H1 (cell line): ENCODE results near the gene NOTUM. TPM values are rescaled to one million over a fixed set of nuclear protein-coding genes. Genes with fewer than 3 reads are reported as not detected.

Experiments used
- CTCF ChIA-PET: fragments of 300-600 bp; sonication (Branson Sonifier 250); formaldehyde crosslinking; loops from one replicate; lab custom pipeline; 2021; ENCODE audit not compliant: partially characterized antibody; lab: Charles Lee
- POLR2A ChIA-PET: fragments of 300-600 bp; sonication (Branson Sonifier 250); formaldehyde crosslinking; loops from one replicate; lab custom pipeline; 2021; ENCODE audit warnings: inconsistent platforms; ENCODE audit not compliant: partially characterized antibody; lab: Charles Lee
- DNase-seq, 2 experiments: peaks; one replicate each; pipeline versions ENCODE4 v3.0.0 to v3.0.0-alpha.2; 2010 to 2022; ENCODE audit warnings: low spot score in 2 of 2, low read depth in 1 of 2, mixed read lengths in 1 of 2
- FAIRE-seq: peaks from 2 replicates; lab custom pipeline; 2011; peaks lifted over from hg19 to GRCh38; lab: Jason Lieb, UNC
- H2AFZ ChIP-seq: 2 replicates; pipeline ENCODE4 v1.8.1; 2012; ENCODE audit warnings: low read length, inconsistent platforms
- H2AK5ac ChIP-seq: 2 replicates; pipeline ENCODE4 v1.6.1; 2013; ENCODE audit warnings: low read depth, low read length
- H2BK120ac ChIP-seq: replicated peaks from 2 replicates; pipeline ENCODE3; 2013; ENCODE audit warnings: low read depth, low read length, inconsistent platforms
- H2BK12ac ChIP-seq: 2 replicates; pipeline ENCODE4 v1.6.1; 2013; ENCODE audit warnings: low read depth, low read length
- H2BK15ac ChIP-seq: 2 replicates; pipeline ENCODE4 v1.6.1; 2013; ENCODE audit warnings: low read length
- H2BK20ac ChIP-seq: 2 replicates; pipeline ENCODE4 v1.6.1; 2013; ENCODE audit warnings: low read length
- H2BK5ac ChIP-seq: 2 replicates; pipeline ENCODE4 v1.6.1; 2013; ENCODE audit warnings: low read depth, low read length
- H3K14ac ChIP-seq: 2 replicates; pipeline ENCODE4 v1.6.1; 2013; ENCODE audit warnings: inconsistent platforms; ENCODE audit not compliant: insufficient read length
- H3K18ac ChIP-seq: 2 replicates; pipeline ENCODE4 v1.6.1; 2013; ENCODE audit warnings: low read length; ENCODE audit errors: extremely low read depth
- H3K23ac ChIP-seq: 2 replicates; pipeline ENCODE4 v1.6.1; 2013; ENCODE audit warnings: inconsistent platforms; ENCODE audit not compliant: insufficient read length
- H3K23me2 ChIP-seq: 2 replicates; pipeline ENCODE4 v1.6.1; 2013; ENCODE audit warnings: low read depth, low read length
- H3K27ac ChIP-seq: 2 replicates; pipeline ENCODE4 v1.6.1; 2011; ENCODE audit warnings: low read depth, low read length, inconsistent platforms
- H3K27me3 ChIP-seq, 4 experiments: replicated peaks in 1 of 4; 1 replicate in 1 of 4; 2 replicates in 3 of 4; pipeline versions ENCODE4 v1.6.1 to v1.8.1; 2011 to 2013; ENCODE audit warnings: low read length in 3 of 4, mild to moderate bottlenecking in 3 of 4, inconsistent platforms in 2 of 4, mixed read lengths in 2 of 4, moderate library complexity in 1 of 4; ENCODE audit not compliant: control insufficient read depth in 3 of 4, insufficient read depth in 3 of 4; ENCODE audit errors: extremely low read depth in 1 of 4
- H3K36me3 ChIP-seq, 4 experiments: 2 replicates each; pipeline versions ENCODE4 v1.6.1 to v1.8.1; 2011 to 2013; ENCODE audit warnings: mild to moderate bottlenecking in 4 of 4, low read length in 3 of 4, moderate library complexity in 2 of 4, control low read depth in 1 of 4, inconsistent platforms in 1 of 4; ENCODE audit not compliant: insufficient read depth in 4 of 4, control insufficient read depth in 2 of 4
- H3K4ac ChIP-seq: replicated peaks from 2 replicates; pipeline ENCODE3; 2013; ENCODE audit warnings: low read length, low read depth, mixed read lengths, inconsistent platforms; ENCODE audit not compliant: insufficient read length
- H3K4me1 ChIP-seq, 4 experiments: replicated peaks in 1 of 4; 1 replicate in 1 of 4; 2 replicates in 3 of 4; pipeline versions ENCODE4 v1.6.1 to v1.8.1; 2011 to 2013; ENCODE audit warnings: low read length in 3 of 4, inconsistent platforms in 2 of 4, mixed read lengths in 1 of 4; ENCODE audit not compliant: insufficient read depth in 4 of 4, control insufficient read depth in 3 of 4
- H3K4me2 ChIP-seq, 2 experiments: 2 replicates each; pipeline versions ENCODE4 v1.6.1 to v1.8.1; 2011 to 2013; ENCODE audit warnings: low read depth in 2 of 2, low read length in 2 of 2, control low read depth in 1 of 2, inconsistent platforms in 1 of 2, mild to moderate bottlenecking in 1 of 2; ENCODE audit not compliant: insufficient read depth in 1 of 2
- H3K4me3 ChIP-seq, 4 experiments: fragments of 200-600, 300-600 bp in 1 of 4; sonication (generic), shearing (Covaris generic), sonication (Bioruptor Twin) in 1 of 4; 2 replicates each; pipeline versions ENCODE4 v1.5.1 to v1.8.1; 2011 to 2016; ENCODE audit warnings: low read length in 4 of 4, low read depth in 3 of 4, control low read depth in 2 of 4, inconsistent platforms in 2 of 4, mild to moderate bottlenecking in 2 of 4, mixed read lengths in 1 of 4, moderate library complexity in 1 of 4; ENCODE audit not compliant: insufficient read depth in 2 of 4; ENCODE audit errors: extremely low read depth in 1 of 4
- H3K56ac ChIP-seq: replicated peaks from 2 replicates; pipeline ENCODE3; 2013; ENCODE audit warnings: low read depth, mild to moderate bottlenecking, mixed read lengths, low read length, inconsistent platforms; ENCODE audit not compliant: insufficient read length
- H3K79me1 ChIP-seq: 2 replicates; pipeline ENCODE4 v1.6.1; 2013; ENCODE audit warnings: low read depth, low read length, control low read depth
- H3K79me2 ChIP-seq, 2 experiments: 2 replicates each; pipeline versions ENCODE4 v1.6.1 to v1.8.1; 2012 to 2013; ENCODE audit warnings: low read length in 2 of 2, mild to moderate bottlenecking in 2 of 2, inconsistent platforms in 1 of 2; ENCODE audit not compliant: insufficient read depth in 2 of 2, control insufficient read depth in 1 of 2
- H3K9ac ChIP-seq, 4 experiments: replicated peaks in 1 of 4; 1 replicate in 1 of 4; 2 replicates in 3 of 4; pipeline versions ENCODE4 v1.6.1 to v1.8.1; 2011 to 2013; ENCODE audit warnings: low read depth in 3 of 4, low read length in 3 of 4, control low read depth in 2 of 4, mild to moderate bottlenecking in 2 of 4, moderate library complexity in 2 of 4, inconsistent platforms in 1 of 4; ENCODE audit errors: extremely low read depth in 1 of 4
- H3K9me3 ChIP-seq, 2 experiments: 2 replicates each; pipeline versions ENCODE4 v1.6.1 to v1.8.1; 2012 to 2013; ENCODE audit warnings: mild to moderate bottlenecking in 2 of 2, moderate library complexity in 2 of 2, control low read depth in 1 of 2, inconsistent platforms in 1 of 2, low read depth in 1 of 2, low read length in 1 of 2, mixed read lengths in 1 of 2; ENCODE audit not compliant: insufficient read depth in 2 of 2
- H4K20me1 ChIP-seq, 2 experiments: replicated peaks in 1 of 2; 2 replicates each; pipeline versions ENCODE3 to v1.8.1; 2011 to 2013; ENCODE audit warnings: inconsistent platforms in 2 of 2, low read length in 2 of 2, mild to moderate bottlenecking in 1 of 2; ENCODE audit not compliant: insufficient read depth in 2 of 2, control insufficient read depth in 1 of 2
- H4K5ac ChIP-seq: 2 replicates; pipeline ENCODE4 v1.6.1; 2013; ENCODE audit warnings: low read length, low read depth, mixed read lengths, inconsistent platforms; ENCODE audit not compliant: insufficient read length
- H4K8ac ChIP-seq: 2 replicates; pipeline ENCODE4 v1.8.0; 2013; ENCODE audit warnings: mild to moderate bottlenecking, moderate library complexity, low read length, inconsistent platforms; ENCODE audit not compliant: insufficient read depth; ENCODE audit errors: extremely low read depth
- H4K91ac ChIP-seq: replicated peaks from 2 replicates; pipeline ENCODE3; 2013; ENCODE audit warnings: low read length, mixed read lengths, inconsistent platforms; ENCODE audit not compliant: insufficient read length
- BRCA1 ChIP-seq: IDR thresholded peaks from 2 replicates; pipeline ENCODE4 v1.6.1; 2012; ENCODE audit warnings: low read depth, low read length, improper control_type of control experiment
- CHD1 ChIP-seq: IDR thresholded peaks from 2 replicates; pipeline ENCODE4 v1.6.1; 2012; ENCODE audit warnings: low read depth, low read length, improper control_type of control experiment
- E2F6 ChIP-seq: IDR thresholded peaks from 2 replicates; pipeline ENCODE4 v1.6.1; 2012; ENCODE audit warnings: inconsistent platforms
- JUN ChIP-seq: IDR thresholded peaks from 2 replicates; pipeline ENCODE4 v1.6.1; 2011; ENCODE audit warnings: low read depth, mild to moderate bottlenecking, improper control_type of control experiment, low read length
- RNF2 ChIP-seq: fragments of 200-900, 300-1000 bp; sonication (generic); IDR thresholded peaks from 2 replicates; pipeline ENCODE4 v1.7.1; 2016; ENCODE audit warnings: borderline replicate concordance, low read depth, mild to moderate bottlenecking, antibody characterized with exemption, low read length; ENCODE audit not compliant: poor library complexity, severe bottlenecking; ENCODE audit errors: missing control alignments
- SP1 ChIP-seq: IDR thresholded peaks from 2 replicates; pipeline ENCODE4 v1.6.1; 2011; ENCODE audit warnings: low read depth, low read length
- SP2 ChIP-seq: IDR thresholded peaks from 2 replicates; pipeline ENCODE4 v1.6.1; 2012; ENCODE audit warnings: mild to moderate bottlenecking, low read length, inconsistent platforms
- SRF ChIP-seq: IDR thresholded peaks from 2 replicates; pipeline ENCODE4 v1.6.1; 2011; ENCODE audit warnings: mild to moderate bottlenecking, low read depth, low read length, moderate library complexity
- TBP ChIP-seq: IDR thresholded peaks from 2 replicates; pipeline ENCODE4 v1.6.1; 2011; ENCODE audit warnings: low read depth, low read length, improper control_type of control experiment
- WGBS, 2 experiments: shearing (Covaris generic) in 1 of 2; methylation state at CpG; one replicate each; pipeline versions ENCODE4 v1.1.6 to v1.1.7; 2013 to 2015; ENCODE audit warnings: low lambda C conversion rate in 2 of 2, mixed read lengths in 2 of 2, inconsistent platforms in 1 of 2, low coverage in 1 of 2, missing lambda C conversion rate in 1 of 2; ENCODE audit not compliant: insufficient replicate concordance in 2 of 2, insufficient coverage in 1 of 2, insufficient read length in 1 of 2; ENCODE audit errors: extremely low coverage in 1 of 2, missing lambda C conversion rate in 1 of 2; 5-methylcytosine and 5-hydroxymethylcytosine counted together
- polyA plus RNA-seq, 7 experiments: library from polyadenylated mRNA; depleted of rRNA in 3 of 7; stranded (reverse) in 5 of 7; unstranded in 2 of 7; fragments of >200 nt in 5 of 7; fragments of 200-250 nt in 2 of 7; gene quantifications; 1 replicate in 5 of 7; 2 replicates in 1 of 7; 4 replicates in 1 of 7; pipeline versions ENCODE4 v1.2.1 to v1.2.3, GENCODE V29; 2011 to 2013; ENCODE audit warnings: missing spikeins in 2 of 7, mixed read lengths in 2 of 7
- total RNA-seq: library from RNA; stranded (reverse); fragmentation: NEBNext Ultra II Directional; extraction: Animal tissue kit (Norgen Biotek cat#: 25700); gene quantifications from 2 replicates; pipeline ENCODE4 v1.2.1, GENCODE V29; 2021
- TF ChIP-seq, protein P1 (sequence below): IDR thresholded peaks from 2 replicates; pipeline ENCODE4 v1.6.1; 2011; ENCODE audit warnings: low read depth, mild to moderate bottlenecking, low read length; ENCODE audit not compliant: insufficient read depth

Gene NOTUM
- total and polyA plus RNA-seq, 2 of the 8 experiments (the other 6 are each of a cell fraction or from before 2014, with no cell fraction given), result 0.45 to 0.76 TPM

GRCh38 chr17:81929253-81930141, 31.5 kb downstream of the NOTUM start:
- Histone ChIP-seq H3K14ac (no peak overlapping the region), H3K27ac (no peak overlapping the region), H3K9ac (no peak overlapping the region), H3K79me2 (peaks cover 6 to 22% of the 10 kb centered on the region in 2 experiments; a peak in 3 of 4 replicates), H2BK12ac (no peak overlapping the region), H2BK120ac (no peak overlapping the region), H2BK15ac (no peak overlapping the region), H2BK20ac (no peak overlapping the region), H2AFZ (no peak overlapping the region), H3K56ac (no peak overlapping the region), H3K4me1 (peaks cover 0 to 22% (median 15%) of the 10 kb centered on the region in 4 experiments; a peak in 6 of 7 replicates), H3K4me3 (peak overlapping the region in 1 of 4 experiments; percentile 78; a peak in 2 of 8 replicates), H2BK5ac (no peak overlapping the region), H3K36me3 (peaks cover 0 to 16% (median 3%) of the 10 kb centered on the region in 4 experiments; a peak in 5 of 8 replicates), H3K4me2 (peak overlapping the region; percentile 79 to 94), H3K79me1 (peaks cover 15% of the 10 kb centered on the region), H4K5ac (no peak overlapping the region), H3K23ac (no peak overlapping the region), H4K91ac (no peak overlapping the region), H3K23me2 (peaks cover 15% of the 10 kb centered on the region; the same call in 1 of the 2 replicates), H4K20me1 (peaks cover 13 to 25% of the 10 kb centered on the region in 2 experiments), H3K18ac (no peak overlapping the region), H2AK5ac (no peak overlapping the region), H4K8ac (no peak overlapping the region), H3K27me3 (peaks cover 0 to 12% (median 9%) of the 10 kb centered on the region in 4 experiments; a peak in 4 of 7 replicates), H3K9me3 (no peaks in the 10 kb centered on the region), H3K4ac (no peak overlapping the region)
- DNase-seq, result no peak
- FAIRE-seq, result no peak
- WGBS, 2 experiments, result 90% methylated on average over 28 of the region's 31 CpGs; no CpG with 5 or more reads in 1 of the 2 experiments
- ChIA-PET CTCF (interaction anchor here (0.6 to 3.8 kb wide), 13 partner anchors 11 to 284 kb away, joined by 3 to 16 read pairs (median 4); partner anchors contain the start of gene NOTUM), POLR2A (interaction anchor here (0.9 to 14.6 kb wide), 13 partner anchors 8 to 220 kb away, joined by 3 to 150 read pairs (median 5); partner anchors contain the start of genes NPB, PCYT2, PYCR1 and SIRT7)
- no peak for TF ChIP-seq SRF
- TF ChIP-seq, protein P1, sequence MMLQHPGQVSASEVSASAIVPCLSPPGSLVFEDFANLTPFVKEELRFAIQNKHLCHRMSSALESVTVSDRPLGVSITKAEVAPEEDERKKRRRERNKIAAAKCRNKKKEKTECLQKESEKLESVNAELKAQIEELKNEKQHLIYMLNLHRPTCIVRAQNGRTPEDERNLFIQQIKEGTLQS, result no peak
- TF ChIP-seq E2F6, result no peak
- no peak for TF ChIP-seq TBP
- TF ChIP-seq CHD1, result no peak
- TF ChIP-seq RNF2, result no peak
- no peak for TF ChIP-seq SP1
- no peak for TF ChIP-seq SP2
- TF ChIP-seq BRCA1, result no peak
- TF ChIP-seq JUN, result no peak
